GM19023 (cell line): Measurements from ENCODE around the gene KDM7A.
A peak's percentile ranks its signal among the peaks of the same experiment; 100 is the strongest.
"Not testable (repeated sequence)": the region's sequence is repeated elsewhere in the genome, so short reads cannot be mapped to it uniquely, and the experiment has no call there.

Experiments used
- ATAC-seq: cut with Tn5 transposase; IDR thresholded peaks from one replicate; pipeline ENCODE4 v1.9.1; 2021; ENCODE audit warnings: mild to moderate bottlenecking, moderate library complexity; ENCODE audit not compliant: unreplicated experiment

KDM7A gene

DNA sequence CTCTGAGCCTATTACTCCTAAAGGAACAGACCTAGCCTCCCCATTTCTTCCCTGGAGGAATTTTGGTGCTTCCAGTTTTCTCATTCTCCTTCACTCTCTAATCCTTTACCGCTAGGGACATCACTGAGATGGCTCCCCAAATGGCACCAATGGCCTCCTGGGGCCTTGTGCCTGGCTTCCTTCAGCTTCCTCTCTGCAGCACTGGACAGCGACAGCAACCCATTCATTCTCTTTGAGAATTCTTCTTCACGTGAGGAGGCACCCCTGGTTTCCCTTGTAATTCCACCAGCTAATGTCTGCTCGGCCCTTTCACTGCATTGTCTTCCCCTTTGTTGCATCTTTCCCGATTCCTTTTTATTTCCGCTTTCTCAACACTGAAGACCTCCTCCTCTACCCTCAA is 24.6 kb upstream of the KDM7A start:
- no peak for ATAC-seq

DNA sequence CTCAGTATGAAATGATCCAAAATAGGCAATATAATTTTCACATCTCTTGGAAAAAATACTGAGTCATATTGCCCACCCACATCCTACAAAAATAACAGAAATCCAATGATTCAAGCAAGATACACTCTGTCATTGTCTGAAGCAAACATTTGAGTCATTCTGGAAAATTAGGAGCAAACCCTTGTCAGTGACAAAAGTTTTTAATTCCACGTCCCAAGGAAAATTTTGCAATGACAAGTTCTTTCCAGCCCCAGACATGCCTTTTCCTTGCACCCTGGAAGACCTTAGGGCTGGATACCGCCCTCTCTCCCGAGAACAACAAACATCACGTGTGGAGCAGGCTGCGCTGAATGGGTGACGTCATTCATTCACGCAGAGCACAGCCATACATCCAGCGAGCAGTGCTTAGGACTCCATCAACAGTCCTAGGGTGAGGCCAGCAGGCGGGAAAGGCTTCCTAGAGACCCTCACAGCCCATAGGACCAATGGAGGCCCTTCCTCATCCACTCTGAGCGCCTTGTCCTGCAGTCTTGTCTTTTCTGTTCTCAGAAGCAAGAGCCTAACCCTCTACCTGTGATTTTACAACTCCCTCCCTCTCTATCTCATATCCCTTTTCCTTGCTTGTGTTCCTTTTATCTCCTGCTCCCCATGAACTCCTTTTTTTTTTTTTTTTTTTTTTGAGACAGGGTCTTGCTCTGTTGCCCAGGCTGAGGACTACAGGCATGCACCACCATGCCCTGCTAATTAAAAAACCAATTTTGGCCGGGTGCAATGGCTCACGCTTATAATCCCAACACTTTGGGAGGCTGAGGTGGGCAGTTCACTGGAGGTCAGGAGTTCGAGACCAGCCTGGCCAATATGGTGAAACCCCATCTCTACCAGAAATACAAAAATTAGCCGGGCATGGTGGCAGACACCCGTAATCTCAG is 23.5 kb upstream of the KDM7A start:
- ATAC-seq = no peak

GRCh38 chr7:140197938-140198337 is 21.2 kb upstream of the KDM7A start:
- no peak for ATAC-seq

DNA sequence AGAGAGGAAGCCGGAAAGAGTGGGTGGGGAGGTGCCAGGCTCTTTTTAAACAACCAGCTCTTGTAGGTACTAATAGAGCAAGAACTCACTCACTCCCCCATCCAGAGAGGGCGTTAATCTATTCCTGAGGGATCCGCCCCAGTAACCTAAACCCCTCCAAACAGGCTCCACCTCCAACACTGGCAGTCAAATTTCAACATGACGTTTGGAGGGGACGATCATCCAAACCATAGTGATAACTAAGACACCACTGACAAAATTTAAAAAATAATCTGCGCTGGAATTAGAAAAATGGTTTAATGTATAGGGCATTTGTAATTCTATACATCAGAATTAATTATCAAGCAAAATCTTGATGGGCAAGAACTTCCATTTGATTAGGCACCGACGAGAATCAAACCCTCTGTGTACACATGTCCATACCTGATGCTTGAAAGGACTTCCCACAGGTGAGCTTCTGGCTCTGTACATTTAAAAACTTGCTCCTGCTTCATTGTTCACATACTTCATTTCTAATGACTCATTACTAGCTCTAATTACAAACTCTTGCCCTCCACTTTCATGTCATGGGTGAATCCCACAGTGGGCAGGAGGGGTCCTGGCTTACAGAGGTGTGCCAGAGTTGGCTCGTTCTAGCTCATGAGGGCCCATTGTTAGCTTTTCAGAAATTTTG is 20.6 kb upstream of the KDM7A start:
- ATAC-seq = no peak

- no peak for ATAC-seq
Measured at GRCh38 chr7:140196361-140197217, 19.8 kb upstream of the KDM7A start.

DNA sequence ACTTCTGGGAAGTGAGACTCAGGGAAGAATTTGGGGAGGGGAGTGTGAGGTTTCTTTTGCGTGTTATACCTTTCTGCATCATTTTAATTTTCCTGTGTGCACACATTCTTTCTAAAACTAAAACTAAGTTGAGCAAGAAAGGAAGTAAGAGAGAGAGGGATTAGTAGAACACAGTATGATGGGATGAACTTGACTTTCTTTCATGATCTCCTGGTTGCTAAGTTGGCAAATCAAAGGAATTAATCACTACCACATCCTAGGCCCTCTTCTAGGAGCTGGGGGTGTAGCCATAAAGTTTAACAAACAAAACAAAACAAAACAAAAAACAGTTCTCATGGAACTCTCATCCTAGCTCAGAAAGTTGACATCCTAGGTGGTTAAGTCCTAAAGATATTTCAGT is 19.1 kb upstream of the KDM7A start:
- ATAC-seq = no peak

DNA sequence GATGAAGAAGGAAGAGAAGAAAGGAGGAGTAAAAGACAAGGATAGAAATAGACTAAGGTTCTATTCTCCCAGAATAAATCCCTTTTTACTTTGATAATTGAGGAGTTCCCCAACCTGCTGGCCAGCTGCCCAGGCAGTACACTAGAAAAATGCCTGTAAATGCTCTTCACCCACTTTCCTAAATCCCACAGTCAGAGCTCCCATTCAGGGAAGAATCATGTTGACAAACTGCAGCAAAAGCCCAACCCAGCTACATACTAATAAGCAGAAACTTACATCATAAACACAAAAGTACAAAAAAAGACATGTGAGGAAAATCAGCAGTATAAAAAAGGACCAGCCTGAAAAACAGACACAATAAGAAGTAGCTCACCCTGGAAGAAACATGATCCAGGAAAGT is 15.8 kb upstream of the KDM7A start:
- no peak for ATAC-seq

DNA sequence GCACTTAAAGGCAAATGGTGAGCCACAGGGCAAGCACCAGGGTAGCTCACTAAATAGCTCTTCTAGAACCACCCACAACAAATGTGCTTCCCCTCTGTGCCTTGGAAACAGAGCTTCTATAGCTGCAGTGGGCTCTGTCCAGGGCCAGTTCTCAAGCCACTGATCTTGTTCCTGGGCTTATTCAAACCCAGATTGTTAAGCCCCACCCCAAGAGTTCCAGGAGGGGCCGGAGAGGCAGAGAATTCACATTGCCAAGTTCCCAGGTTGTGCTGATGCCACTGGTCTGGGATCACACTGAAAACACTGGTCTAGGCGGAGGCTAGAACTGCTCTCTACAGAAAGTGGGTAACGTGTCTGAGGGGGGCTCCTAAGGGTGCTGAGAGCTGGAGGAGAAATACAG is 15.4 kb upstream of the KDM7A start:
- no peak for ATAC-seq

DNA sequence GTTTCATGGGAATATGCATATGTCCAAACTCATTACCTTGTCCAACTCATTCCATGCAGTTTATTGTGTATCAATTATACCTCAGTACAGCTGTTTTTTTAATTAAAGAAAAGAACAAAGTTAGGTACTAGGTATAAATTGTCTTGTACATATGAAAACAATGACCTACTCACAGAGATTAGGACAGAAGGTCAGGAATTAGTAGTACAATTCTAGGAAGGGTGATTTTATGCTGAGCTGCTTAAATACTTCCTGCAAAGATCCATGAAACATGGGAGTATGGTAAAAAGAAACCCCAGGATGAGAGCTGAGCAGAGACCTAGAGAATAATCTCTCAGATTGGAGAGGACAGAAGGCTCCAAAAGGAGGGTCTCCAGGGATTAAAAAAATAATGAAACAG is 13.8 kb upstream of the KDM7A start:
- ATAC-seq = no peak

DNA sequence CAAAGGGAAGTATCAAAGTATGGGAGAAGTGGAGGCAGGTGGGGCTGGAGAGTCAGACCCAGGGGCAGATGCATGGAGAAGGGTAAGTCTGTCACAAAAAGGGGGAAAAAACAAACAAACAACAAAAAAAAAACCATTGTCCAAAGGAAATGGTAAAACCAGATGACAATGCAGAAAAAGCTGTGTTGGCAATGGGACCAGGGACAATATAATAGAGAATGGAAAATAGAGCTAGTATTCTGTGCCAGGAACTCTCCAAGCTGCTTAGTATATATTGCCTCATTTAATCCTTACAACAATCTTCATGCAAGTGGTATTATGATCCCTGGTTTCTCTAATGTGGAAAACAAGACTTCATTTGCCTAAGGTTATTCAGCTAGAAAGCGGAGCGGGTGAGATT is 13.1 kb upstream of the KDM7A start:
- no peak for ATAC-seq

DNA sequence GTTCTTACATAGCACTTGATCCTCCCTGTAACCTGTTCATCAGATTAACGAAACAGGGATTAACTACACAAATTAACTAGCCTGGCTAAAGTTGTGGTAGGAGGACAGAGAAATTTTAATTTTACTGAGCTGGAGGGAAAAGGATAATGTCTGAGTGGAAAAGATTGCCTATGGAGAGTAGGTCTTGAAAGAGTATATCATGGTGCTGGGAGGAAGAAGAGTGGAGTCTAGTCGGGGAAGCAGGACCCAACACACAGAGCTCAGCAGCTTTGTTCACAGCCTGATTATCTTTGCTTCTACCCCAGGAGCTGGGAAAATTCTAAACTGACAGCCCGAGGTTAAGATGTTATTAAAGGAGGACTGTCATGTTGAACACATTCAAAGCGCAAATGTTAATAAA is 6.1 kb upstream of the KDM7A start:
- no peak for ATAC-seq

DNA sequence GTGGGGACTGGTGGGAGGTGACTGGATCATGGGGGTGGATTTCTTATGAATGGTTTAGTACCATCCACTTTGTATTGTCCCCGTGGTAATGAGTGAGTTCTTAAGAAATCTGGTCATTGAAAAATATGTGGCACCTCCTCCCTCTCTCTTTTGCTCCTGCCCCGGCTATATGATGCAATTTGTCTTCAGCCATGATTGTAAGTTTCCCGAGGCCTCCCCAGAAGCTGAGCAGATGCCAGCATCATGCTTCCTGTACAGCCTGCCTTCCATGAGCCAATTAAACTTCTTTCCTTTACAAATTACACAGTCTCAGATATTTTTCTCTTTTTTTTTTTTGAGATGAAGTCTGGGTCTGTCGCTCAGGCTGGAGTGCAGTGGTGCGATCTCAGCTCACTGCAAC is 2.6 kb upstream of the KDM7A start:
- ATAC-seq = no peak

- ATAC-seq = peak; percentile 4
Measured at GRCh38 chr7:140176122-140176701, 571 bp downstream of the KDM7A start.

DNA sequence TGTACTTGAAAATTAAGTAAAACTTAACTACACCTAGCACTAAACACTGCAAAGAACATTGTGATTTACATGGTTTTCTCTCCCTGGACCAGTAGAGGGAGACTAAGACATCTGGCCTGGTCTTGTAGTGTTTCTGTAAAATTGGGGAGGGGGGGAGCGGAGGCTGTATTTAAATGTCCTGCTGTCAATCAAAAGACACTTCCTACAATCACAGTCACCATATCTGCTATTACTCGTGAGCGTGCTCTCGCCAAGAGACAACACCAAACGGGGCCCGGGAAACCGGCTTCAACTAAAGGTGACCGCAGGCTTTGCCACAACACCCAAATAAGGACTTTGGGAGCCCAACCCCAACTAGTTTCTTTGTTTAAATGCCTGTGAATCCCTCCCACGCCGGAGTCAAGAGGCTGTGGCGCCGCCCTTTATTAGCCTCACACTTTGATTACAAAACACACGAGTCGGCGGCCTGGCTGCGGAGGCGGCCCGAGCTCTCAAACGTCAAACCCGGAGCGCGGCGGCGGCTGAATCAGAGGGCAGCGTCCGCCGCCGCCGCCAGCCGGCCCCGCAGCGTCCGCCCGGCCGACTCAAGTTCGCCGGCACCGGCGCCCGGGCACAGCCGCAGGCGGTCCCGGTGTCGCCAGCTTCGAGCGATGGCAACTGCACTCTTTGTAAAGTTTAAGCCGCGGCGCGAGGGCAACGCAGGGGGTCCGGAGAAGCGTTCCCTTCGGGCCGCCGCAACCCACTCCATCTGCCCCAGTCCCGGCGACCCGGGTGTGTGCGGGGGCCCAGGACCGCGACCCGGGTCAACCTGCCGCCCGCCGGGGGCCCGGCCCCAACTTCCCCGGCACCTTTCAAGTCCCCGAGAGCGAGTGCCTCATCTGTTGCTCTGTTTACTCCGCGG is 1.3 kb downstream of the KDM7A start:
- ATAC-seq = peak; percentile 47

GRCh38 chr7:140174217-140174616 is 2.6 kb downstream of the KDM7A start:
- no peak for ATAC-seq

DNA sequence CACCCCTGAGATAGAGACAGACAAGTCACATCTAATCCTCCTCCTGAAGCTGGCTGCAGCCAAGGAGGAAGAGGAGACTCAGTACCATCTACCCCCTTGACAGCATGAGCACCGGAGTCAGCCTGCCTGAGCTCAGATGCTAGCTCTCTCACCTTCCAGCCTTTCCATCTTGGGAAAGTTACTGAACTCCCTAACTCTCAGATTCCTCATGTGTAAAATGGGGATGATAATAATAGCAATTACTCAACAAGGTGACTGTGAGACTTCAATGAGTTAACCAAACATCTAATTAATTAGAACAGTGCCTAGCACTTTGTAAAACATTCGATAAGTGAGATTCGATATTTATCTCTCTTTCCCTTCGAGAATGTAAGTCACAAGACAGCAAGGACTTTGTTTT is 6.4 kb downstream of the KDM7A start:
- ATAC-seq = no peak

GRCh38 chr7:140168816-140169215 is 8.0 kb downstream of the KDM7A start:
- no peak for ATAC-seq

DNA sequence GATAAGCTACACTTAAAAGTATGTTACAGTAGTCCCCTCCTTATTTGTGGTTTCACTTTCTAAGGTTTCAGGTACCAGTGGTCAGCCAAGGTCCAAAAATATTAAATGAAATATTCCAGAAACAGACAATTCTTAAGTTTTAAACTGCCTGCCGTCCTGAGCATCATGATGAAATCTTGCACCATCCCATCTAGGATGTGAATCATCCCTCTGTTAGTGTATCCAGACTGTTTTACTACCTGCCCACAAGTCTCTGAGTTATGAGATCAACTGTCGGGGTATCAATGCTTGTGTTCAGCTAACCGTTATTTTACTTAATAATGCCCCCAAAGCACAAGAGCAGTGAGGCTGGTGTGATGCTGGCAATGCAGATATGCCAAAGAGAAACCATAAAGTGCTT is 11.4 kb downstream of the KDM7A start:
- no peak for ATAC-seq

DNA sequence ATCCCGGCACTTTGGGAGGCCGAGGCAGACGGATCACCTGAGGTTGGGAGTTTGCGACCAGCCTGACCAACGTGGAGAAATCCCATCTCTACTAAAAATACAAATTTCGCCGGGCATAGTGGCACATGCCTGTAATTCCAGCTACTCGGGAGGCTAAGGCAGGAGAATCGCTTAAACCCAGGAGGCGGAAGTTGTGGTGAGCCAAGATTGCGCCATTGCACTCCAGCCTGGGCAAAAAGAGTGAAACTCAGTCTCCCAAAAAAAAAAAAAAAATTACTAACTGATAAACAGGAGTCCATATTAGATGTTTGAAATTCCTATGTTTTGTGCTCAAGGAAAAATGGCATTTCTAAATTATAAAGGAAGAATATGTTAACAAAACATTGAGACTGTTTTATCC is 14.7 kb downstream of the KDM7A start:
- not testable (repeated sequence) for ATAC-seq

DNA sequence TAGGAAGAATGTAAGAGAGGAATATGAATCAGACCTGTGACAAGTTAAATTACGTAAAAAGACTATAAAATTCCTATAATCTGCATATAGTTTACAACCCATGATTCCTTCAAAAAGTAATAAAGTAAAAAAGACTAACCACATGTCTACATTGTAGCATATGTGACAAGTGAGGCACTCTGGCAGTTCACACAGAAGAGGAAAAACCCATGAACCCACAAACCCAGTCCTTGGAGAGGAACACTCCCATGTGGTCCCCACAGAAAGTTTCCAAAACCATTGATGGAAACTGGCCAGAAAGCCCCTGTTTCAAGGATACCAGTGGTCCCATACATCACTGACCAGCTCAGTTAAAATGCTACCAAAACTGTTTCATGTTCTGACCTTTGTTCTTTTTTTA is 15.7 kb downstream of the KDM7A start:
- ATAC-seq = no peak
